CD14-positive monocyte (primary cell): ENCODE data around the gene GPR156. TPM values are rescaled to one million over a fixed set of nuclear protein-coding genes. Genes with fewer than 3 reads are reported as not detected.
A peak's percentile ranks its signal among the peaks of the same experiment; 100 is the strongest.

Experiments used
- DNase-seq, 3 donors: peaks; one replicate each; pipeline ENCODE4 v3.0.0-alpha.2; 2011 to 2022
- H2AFZ ChIP-seq: 2 replicates; pipeline ENCODE4 v1.6.0; 2012; ENCODE audit warnings: mild to moderate bottlenecking, low read depth, low read length, inconsistent platforms; ENCODE audit not compliant: insufficient read depth, poor library complexity, severe bottlenecking
- H3K27ac ChIP-seq, 2 donors: 1 replicate in 1 of 2; 2 replicates in 1 of 2; pipeline ENCODE4 v1.5.1; 2012 to 2013; ENCODE audit warnings: low read length in 2 of 2, control low read depth in 1 of 2, inconsistent platforms in 1 of 2, low read depth in 1 of 2, mild to moderate bottlenecking in 1 of 2
- H3K27me3 ChIP-seq, 2 donors: one replicate each; pipeline versions ENCODE4 v1.6.0 to v1.6.1; 2011 to 2013; ENCODE audit warnings: low read length in 2 of 2; ENCODE audit not compliant: control insufficient read depth in 2 of 2, insufficient read depth in 2 of 2
- H3K36me3 ChIP-seq, 2 donors: replicated peaks in 1 of 2; 1 replicate in 1 of 2; 2 replicates in 1 of 2; pipeline versions ENCODE4 v1.5.1 to v1.6.1; 2012 to 2013; ENCODE audit warnings: low read length in 2 of 2, control low read depth in 1 of 2, inconsistent platforms in 1 of 2, mild to moderate bottlenecking in 1 of 2; ENCODE audit not compliant: insufficient read depth in 2 of 2, control insufficient read depth in 1 of 2
- H3K4me1 ChIP-seq, 2 donors: 1 replicate in 1 of 2; 2 replicates in 1 of 2; pipeline versions ENCODE4 v1.5.1 to v1.6.1; 2012 to 2013; ENCODE audit warnings: low read length in 2 of 2, control low read depth in 1 of 2, inconsistent platforms in 1 of 2, mild to moderate bottlenecking in 1 of 2, moderate library complexity in 1 of 2; ENCODE audit not compliant: insufficient read depth in 2 of 2, control insufficient read depth in 1 of 2
- H3K4me2 ChIP-seq: replicated peaks from 2 replicates; pipeline ENCODE3; 2012; ENCODE audit warnings: low read length, moderate library complexity, mild to moderate bottlenecking; ENCODE audit not compliant: poor library complexity, severe bottlenecking; ENCODE audit errors: extremely low read depth
- H3K4me3 ChIP-seq, 3 experiments: fragments of 200-600 bp in 1 of 3; sonication (generic) in 1 of 3; replicated peaks in 1 of 3; 1 replicate in 2 of 3; 2 replicates in 1 of 3; pipeline ENCODE4 v1.5.1; 2011 to 2013; ENCODE audit warnings: low read length in 3 of 3, mild to moderate bottlenecking in 3 of 3, control low read depth in 2 of 3, low read depth in 2 of 3, inconsistent platforms in 1 of 3, moderate library complexity in 1 of 3
- H3K79me2 ChIP-seq: 2 replicates; pipeline ENCODE4 v1.6.0; 2012; ENCODE audit warnings: mild to moderate bottlenecking, control low read depth, inconsistent platforms, low read length, moderate library complexity; ENCODE audit not compliant: insufficient read depth
- H3K9ac ChIP-seq: 2 replicates; pipeline ENCODE4 v1.6.0; 2017; ENCODE audit warnings: low read length, mild to moderate bottlenecking; ENCODE audit not compliant: insufficient read depth, poor library complexity, severe bottlenecking
- H3K9me3 ChIP-seq, 2 donors: replicated peaks in 1 of 2; 1 replicate in 1 of 2; 2 replicates in 1 of 2; pipeline versions ENCODE4 v1.5.1 to v1.6.1; 2012 to 2013; ENCODE audit warnings: low read length in 2 of 2, control low read depth in 1 of 2; ENCODE audit not compliant: control insufficient read depth in 1 of 2, insufficient read depth in 1 of 2
- H4K20me1 ChIP-seq: 2 replicates; pipeline ENCODE4 v1.6.0; 2012; ENCODE audit warnings: mild to moderate bottlenecking, low read length, control low read depth, moderate library complexity; ENCODE audit not compliant: insufficient read depth
- H3K27ac Mint-ChIP-seq, 7 donors: one replicate each; pipeline ENCODE4 v1.8.0; 2020; ENCODE audit warnings: mild to moderate bottlenecking in 7 of 7, mixed read lengths in 7 of 7, moderate library complexity in 6 of 7, inconsistent platforms in 2 of 7
- H3K27me3 Mint-ChIP-seq, 3 donors: one replicate each; pipeline ENCODE4 v1.8.0; 2021 to 2022; ENCODE audit warnings: low read depth in 3 of 3, mild to moderate bottlenecking in 3 of 3, mixed read lengths in 3 of 3, moderate library complexity in 3 of 3, inconsistent platforms in 1 of 3
- H3K36me3 Mint-ChIP-seq, 2 donors: one replicate each; pipeline ENCODE4 v1.8.0; 2020; ENCODE audit warnings: mixed read lengths in 2 of 2, inconsistent platforms in 1 of 2, mild to moderate bottlenecking in 1 of 2
- H3K4me1 Mint-ChIP-seq: one replicate; pipeline ENCODE4 v1.8.0; 2020; ENCODE audit warnings: mild to moderate bottlenecking, mixed read lengths
- H3K4me3 Mint-ChIP-seq, 2 donors: one replicate each; pipeline ENCODE4 v1.8.0; 2020; ENCODE audit warnings: mild to moderate bottlenecking in 2 of 2, mixed read lengths in 2 of 2, moderate library complexity in 1 of 2
- H3K9me3 Mint-ChIP-seq, 7 donors: one replicate each; pipeline ENCODE4 v1.8.0; 2020 to 2022; ENCODE audit warnings: mixed read lengths in 7 of 7, mild to moderate bottlenecking in 6 of 7, moderate library complexity in 6 of 7, inconsistent platforms in 2 of 7
- CTCF ChIP-seq: fragments of 200-600 bp; IDR thresholded peaks from one replicate; pipeline ENCODE4 v1.8.0; 2022; ENCODE audit warnings: antibody characterized with exemption, mild to moderate bottlenecking
- WGBS: methylation state at CpG from one replicate; pipeline ENCODE4 v1.1.5; 2013; ENCODE audit warnings: missing lambda C conversion rate; ENCODE audit not compliant: insufficient coverage; 5-methylcytosine and 5-hydroxymethylcytosine counted together
- intact Hi-C, 2 donors: fragments of 100-400 bp; cut with micrococcal nuclease; formaldehyde crosslinking; loops; one replicate each; pipeline versions ENCODE4 v1.15.0 to v1.15.1; 2023
- polyA plus RNA-seq, 3 donors: library from polyadenylated mRNA; depleted of rRNA in 1 of 3; unstranded in 2 of 3; stranded (reverse) in 1 of 3; fragments of 300-500 nt in 2 of 3; fragments of >200 nt in 1 of 3; fragmentation: Illumina TruSeq in 2 of 3; gene quantifications; 1 replicate in 2 of 3; 2 replicates in 1 of 3; pipeline ENCODE4 v1.2.3, GENCODE V29; 2012 to 2021

The GPR156 gene
- polyA plus RNA-seq, 3 donors = not detected

- peak overlapping the region; percentile 54 for H2AFZ ChIP-seq
- no peak overlapping the region for H3K9ac ChIP-seq
- H4K20me1 ChIP-seq = no peaks in the 10 kb centered on the region
- no peaks in the 10 kb centered on the region for H3K36me3 Mint-ChIP-seq
- WGBS = no CpG with 5 or more reads among the region's 7 CpGs
- H3K27ac ChIP-seq = peak overlapping the region; percentile 43 to 63
- H3K4me2 ChIP-seq = peak overlapping the region; percentile 88
- no peak for DNase-seq
- no peaks in the 10 kb centered on the region for H3K9me3 ChIP-seq
- peaks cover 48 to 53% of the 10 kb centered on the region in 2 donors for H3K4me1 ChIP-seq
- no peaks in the 10 kb centered on the region for H3K79me2 ChIP-seq
- H3K4me3 ChIP-seq = peak overlapping the region in 1 of 3 experiments; percentile 71
- H3K27me3 ChIP-seq = no peaks in the 10 kb centered on the region
- peak overlapping the region; percentile 61 to 73 for H3K4me3 Mint-ChIP-seq
- no peaks in the 10 kb centered on the region for H3K36me3 ChIP-seq
- no peaks in the 10 kb centered on the region for H3K27me3 Mint-ChIP-seq
- peaks cover 0 to 3% (median 0%) of the 10 kb centered on the region in 7 donors for H3K9me3 Mint-ChIP-seq
- TF ChIP-seq CTCF = no peak
- peak overlapping the region; percentile 70 to 88 (median 87) for H3K27ac Mint-ChIP-seq
- H3K4me1 Mint-ChIP-seq = peaks cover 51% of the 10 kb centered on the region
- intact Hi-C loops = no loop called here
These were observed 81.4 kb downstream of the GPR156 start for GRCh38 chr3:120203621-120204020.

DNA sequence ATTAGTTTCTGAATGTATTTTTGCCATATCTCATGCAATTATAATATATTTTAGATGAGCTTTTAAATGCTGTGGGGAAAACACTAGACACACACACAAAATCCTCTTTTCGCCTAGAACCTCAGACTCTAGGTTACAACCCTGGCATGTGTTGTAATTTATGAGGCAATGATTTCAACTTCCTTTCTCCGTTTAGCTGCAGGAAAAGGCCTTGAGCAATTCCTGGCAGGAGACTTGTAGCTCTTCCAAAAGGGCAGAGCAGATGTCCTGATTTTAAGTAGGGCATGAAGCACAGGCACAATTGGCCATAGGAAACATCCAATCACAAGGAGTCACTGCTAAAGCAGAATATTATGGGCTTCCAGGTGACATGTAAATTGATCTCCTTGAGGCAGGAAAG is 82.0 kb downstream of the GPR156 start:
- Histone ChIP-seq H3K9me3 (no peaks in the 10 kb centered on the region), H3K27me3 (no peaks in the 10 kb centered on the region), H3K4me2 (peak overlapping the region; percentile 88), H3K4me1 (peaks cover 48 to 58% of the 10 kb centered on the region in 2 donors), H4K20me1 (no peaks in the 10 kb centered on the region), H3K9ac (no peak overlapping the region), H3K4me3 (peak overlapping the region; percentile 2 to 71 (median 41)), H3K36me3 (no peaks in the 10 kb centered on the region), H2AFZ (peak overlapping the region; percentile 54), H3K27ac (peak overlapping the region; percentile 43 to 63), H3K79me2 (no peaks in the 10 kb centered on the region)
- Mint-ChIP-seq H3K27me3 (no peaks in the 10 kb centered on the region), H3K9me3 (peaks cover 0 to 3% (median 0%) of the 10 kb centered on the region in 7 donors), H3K27ac (peak overlapping the region; percentile 70 to 88 (median 87)), H3K36me3 (no peaks in the 10 kb centered on the region), H3K4me1 (peaks cover 51% of the 10 kb centered on the region), H3K4me3 (peak overlapping the region; percentile 61 to 73)
- 0% methylated on average over 1 of the region's 2 CpGs for WGBS
- no peak for TF ChIP-seq CTCF
- intact Hi-C loops = no loop called here
- peak; percentile 59 to 85 (median 77) for DNase-seq
